ENCODE measurements around the gene PCGF2. TPM values are rescaled to one million over a fixed set of nuclear protein-coding genes. Genes with fewer than 3 reads are reported as not detected.

PCGF2 gene
- 1.1 and 2.3 TPM in 2 replicates for total RNA-seq

DNA sequence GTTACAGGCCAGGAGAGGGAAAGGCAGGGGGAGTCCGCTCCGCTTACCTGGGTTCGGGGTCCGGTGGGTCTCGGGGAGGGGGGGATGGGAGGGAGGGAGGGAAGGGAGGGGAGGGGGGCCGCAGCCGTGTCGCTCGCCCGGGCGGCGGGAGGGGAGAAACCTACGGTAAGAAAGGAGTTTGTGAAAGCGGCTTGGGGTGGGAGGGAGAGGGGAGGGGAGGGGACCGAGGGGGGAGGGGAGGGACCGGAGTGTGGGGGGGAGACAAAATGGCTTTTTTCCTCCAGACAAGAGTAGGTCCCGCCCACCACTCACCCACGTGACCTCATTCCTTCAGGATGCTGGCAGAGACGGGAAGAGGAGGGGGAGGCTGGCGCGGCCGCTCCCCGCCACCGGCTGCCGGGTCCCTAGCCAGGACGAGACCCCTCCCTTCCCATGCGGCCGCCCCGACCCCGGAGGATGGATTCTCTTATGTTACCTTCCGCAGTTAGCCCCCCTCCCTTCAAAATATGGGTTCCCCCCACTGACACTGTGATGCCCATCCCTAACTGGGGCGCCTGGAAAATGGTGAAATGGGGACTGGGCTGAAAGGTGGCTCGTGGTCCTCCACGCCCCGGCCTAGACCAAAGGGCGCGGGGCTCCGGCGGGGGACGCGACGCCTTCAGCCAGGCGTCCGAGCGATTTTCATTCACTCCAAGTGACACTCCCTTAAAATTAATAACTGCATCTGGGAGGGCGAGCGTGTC, at the start of gene PCGF2:
Gene PCGF2, minus strand, starts transcription at position 188 of the 743 bp plus-strand sequence. CDS start 7,934 bp downstream, outside the sequence.
- peak; percentile 74 for DNase-seq (ENCODE audit: low read depth)

DNA sequence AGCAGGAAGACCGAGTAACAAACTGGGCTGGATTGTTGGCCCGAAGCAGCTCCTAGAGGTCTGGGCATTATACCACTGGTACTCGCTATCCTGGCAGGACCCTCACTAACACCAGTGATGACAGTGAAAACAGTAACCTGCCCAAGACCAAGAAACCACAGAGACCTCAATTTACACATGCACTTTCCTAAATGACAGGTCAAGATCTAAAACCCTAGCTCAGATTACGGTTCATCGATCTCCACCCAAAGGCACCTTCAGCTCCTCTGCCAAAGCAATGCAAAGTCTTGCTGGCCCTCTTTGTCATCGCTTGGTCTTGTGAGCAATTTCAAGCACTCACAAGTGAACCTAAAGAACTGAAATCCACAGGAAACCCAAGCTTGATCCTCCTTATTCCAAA, 49.7 kb upstream of the PCGF2 start:
- TF ChIP-seq, protein P1, sequence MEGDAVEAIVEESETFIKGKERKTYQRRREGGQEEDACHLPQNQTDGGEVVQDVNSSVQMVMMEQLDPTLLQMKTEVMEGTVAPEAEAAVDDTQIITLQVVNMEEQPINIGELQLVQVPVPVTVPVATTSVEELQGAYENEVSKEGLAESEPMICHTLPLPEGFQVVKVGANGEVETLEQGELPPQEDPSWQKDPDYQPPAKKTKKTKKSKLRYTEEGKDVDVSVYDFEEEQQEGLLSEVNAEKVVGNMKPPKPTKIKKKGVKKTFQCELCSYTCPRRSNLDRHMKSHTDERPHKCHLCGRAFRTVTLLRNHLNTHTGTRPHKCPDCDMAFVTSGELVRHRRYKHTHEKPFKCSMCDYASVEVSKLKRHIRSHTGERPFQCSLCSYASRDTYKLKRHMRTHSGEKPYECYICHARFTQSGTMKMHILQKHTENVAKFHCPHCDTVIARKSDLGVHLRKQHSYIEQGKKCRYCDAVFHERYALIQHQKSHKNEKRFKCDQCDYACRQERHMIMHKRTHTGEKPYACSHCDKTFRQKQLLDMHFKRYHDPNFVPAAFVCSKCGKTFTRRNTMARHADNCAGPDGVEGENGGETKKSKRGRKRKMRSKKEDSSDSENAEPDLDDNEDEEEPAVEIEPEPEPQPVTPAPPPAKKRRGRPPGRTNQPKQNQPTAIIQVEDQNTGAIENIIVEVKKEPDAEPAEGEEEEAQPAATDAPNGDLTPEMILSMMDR (IDR thresholded peaks at IDR 0.05; ENCODE audit: insufficient read depth, low read length, severe bottlenecking) = no peak
- Histone ChIP-seq H3K27me3 (ENCODE audit: control insufficient read depth, insufficient read depth, low read length) (no peaks in the 10 kb centered on the region), H3K4me3 (ENCODE audit: low read depth, low read length) (no peak overlapping the region), H3K36me3 (ENCODE audit: control insufficient read depth, insufficient read depth, low read length) (peaks cover 3% of the 10 kb centered on the region)
- DNase-seq (ENCODE audit: low read depth) (no peak), FAIRE-seq (no peak)

More for the DNA sequence above, at the start of gene PCGF2:
- TF ChIP-seq, protein P1 (IDR thresholded peaks at IDR 0.05; ENCODE audit: insufficient read depth, low read length, severe bottlenecking) = no peak
- Histone ChIP-seq H3K4me3 (ENCODE audit: low read depth, low read length) (peak within 1 kb of the TSS; percentile 89), H3K27me3 (ENCODE audit: control insufficient read depth, insufficient read depth, low read length) (no peaks in the 10 kb centered on the region), H3K36me3 (ENCODE audit: control insufficient read depth, insufficient read depth, low read length) (no peaks in the 10 kb centered on the region)
- FAIRE-seq = no peak

DNA sequence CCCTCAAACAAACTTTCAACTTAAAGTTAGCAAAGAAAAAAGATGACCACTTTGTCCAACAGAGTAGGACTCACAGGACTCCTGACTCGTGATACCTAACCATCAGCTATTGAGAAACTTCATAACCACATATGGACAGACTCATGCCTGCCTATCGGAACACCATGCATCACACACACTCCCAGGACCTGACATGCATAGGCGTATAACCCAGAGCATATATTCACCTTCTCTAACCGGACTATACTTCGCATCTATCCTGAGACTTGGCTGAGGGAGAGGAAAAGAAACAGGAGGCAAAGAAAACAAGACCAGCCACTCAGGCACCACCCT, 49.0 kb upstream of the PCGF2 start:
- H3K4me3 ChIP-seq (ENCODE audit: low read depth, low read length) = no peak overlapping the region
- H3K36me3 ChIP-seq (ENCODE audit: control insufficient read depth, insufficient read depth, low read length) = peaks cover 1% of the 10 kb centered on the region
- peak; percentile 77 for DNase-seq (ENCODE audit: low read depth)
- TF ChIP-seq, protein P1 (IDR thresholded peaks at IDR 0.05; ENCODE audit: insufficient read depth, low read length, severe bottlenecking) = no peak
- no peak for FAIRE-seq
- H3K27me3 ChIP-seq (ENCODE audit: control insufficient read depth, insufficient read depth, low read length) = no peaks in the 10 kb centered on the region

DNA sequence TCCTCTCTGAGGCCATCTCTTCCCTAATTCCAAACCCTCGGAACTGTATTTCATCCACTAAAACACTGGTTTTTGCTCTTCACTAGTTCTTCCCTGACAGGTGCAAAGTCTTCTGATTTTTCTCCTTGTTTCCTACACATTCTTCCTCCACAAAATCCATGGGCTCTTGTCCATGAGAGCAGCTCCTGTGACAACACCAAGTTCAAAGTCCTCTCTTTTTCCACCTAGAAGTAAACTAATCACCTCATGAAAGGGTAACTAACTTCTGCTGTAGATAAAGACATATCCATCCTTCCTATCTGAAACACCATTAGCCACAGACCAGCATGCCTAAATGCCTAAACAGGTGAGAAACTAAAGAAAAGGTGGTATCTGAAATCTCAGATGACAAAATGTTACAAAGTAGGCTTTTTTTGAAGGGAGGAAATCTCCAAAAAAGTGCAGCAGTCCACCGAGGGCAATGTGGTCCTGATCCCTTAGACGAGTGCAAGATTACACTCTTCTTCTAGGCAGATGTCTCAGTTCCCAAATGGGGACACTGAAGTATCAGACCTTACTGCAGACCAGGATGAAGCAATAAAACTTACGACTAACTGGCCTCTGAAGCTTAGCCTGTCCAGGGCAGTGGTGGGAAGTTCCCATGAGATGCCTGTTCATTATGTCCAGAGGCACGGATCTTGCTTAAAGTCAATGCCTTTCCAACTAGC, 48.5 kb upstream of the PCGF2 start:
- no peak for FAIRE-seq
- no peak for DNase-seq (ENCODE audit: low read depth)
- Histone ChIP-seq H3K4me3 (ENCODE audit: low read depth, low read length) (no peak overlapping the region), H3K36me3 (ENCODE audit: control insufficient read depth, insufficient read depth, low read length) (peaks cover 1% of the 10 kb centered on the region), H3K27me3 (ENCODE audit: control insufficient read depth, insufficient read depth, low read length) (no peaks in the 10 kb centered on the region)
- TF ChIP-seq, protein P1 (IDR thresholded peaks at IDR 0.05; ENCODE audit: insufficient read depth, low read length, severe bottlenecking) = no peak

DNA sequence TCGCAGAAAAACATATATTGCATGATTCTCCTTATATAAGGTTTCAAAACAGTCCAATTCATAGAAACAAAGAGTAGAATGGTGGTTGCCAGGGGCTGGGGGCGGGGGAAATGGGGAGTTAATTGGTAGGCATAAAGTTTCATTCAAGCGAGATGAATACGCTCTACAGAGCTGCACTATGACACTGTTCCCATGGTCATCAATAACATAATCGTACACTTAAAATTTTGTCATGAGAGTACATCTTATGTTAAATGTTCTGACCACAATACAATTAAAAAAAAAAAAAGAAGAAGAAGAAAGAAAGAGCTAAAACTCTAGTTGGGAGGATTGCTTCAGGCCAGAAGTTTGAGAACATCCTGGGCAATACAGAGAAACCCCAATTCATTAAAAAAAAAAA, 46.1 kb upstream of the PCGF2 start:
- TF ChIP-seq, protein P1 (IDR thresholded peaks at IDR 0.05; ENCODE audit: insufficient read depth, low read length, severe bottlenecking) = no peak
- H3K36me3 ChIP-seq (ENCODE audit: control insufficient read depth, insufficient read depth, low read length) = peaks cover 1% of the 10 kb centered on the region
- H3K4me3 ChIP-seq (ENCODE audit: low read depth, low read length) = no peak overlapping the region
- no peak for DNase-seq (ENCODE audit: low read depth)
- H3K27me3 ChIP-seq (ENCODE audit: control insufficient read depth, insufficient read depth, low read length) = no peaks in the 10 kb centered on the region
- no peak for FAIRE-seq

Measured in bronchial epithelial cell (primary cell).